Measurements from ENCODE around the gene IPO4.

- TF ChIP-seq CTCF (IDR thresholded peaks at IDR 0.05; ENCODE audit: low read depth, low read length, poor library complexity, severe bottlenecking), result no peak
- no peak for TF ChIP-seq EZH2phosphoT487 (IDR thresholded peaks at IDR 0.05; ENCODE audit: borderline replicate concordance, low read length)
These were observed 24.6 kb upstream of the IPO4 start, which contains the start of gene CHMP4A for GRCh38 chr14:24212924-24213865.

All from DOHH2 (cell line).